Body of pancreas (tissue), 4 donors: ENCODE results near the gene NR6A1.

Source experiments
- CTCF ChIP-seq, 7 experiments: fragments of 450-650 bp in 4 of 7; fragments of 200-600 bp in 3 of 7; sonication (generic) in 3 of 7; IDR thresholded peaks; one replicate each; pipeline ENCODE4 v1.5.1; 2016 to 2019; ENCODE audit warnings: antibody characterized with exemption in 7 of 7
- POLR2A ChIP-seq, 3 donors: fragments of 450-650 bp; IDR thresholded peaks; one replicate each; pipeline ENCODE4 v1.6.1; 2016; ENCODE audit warnings: antibody characterized with exemption in 3 of 3, mild to moderate bottlenecking in 2 of 3

- no peak for TF ChIP-seq CTCF (IDR thresholded peaks at IDR 0.05)
- TF ChIP-seq POLR2A (IDR thresholded peaks at IDR 0.05) = no peak
Measured at GRCh38 chr9:124733964-124734740, 37.0 kb downstream of the NR6A1 start.
